GM21381 (cell line): Measurements from ENCODE around the gene PRRT1.
"Not testable (repeated sequence)": the region's sequence is repeated elsewhere in the genome, so short reads cannot be mapped to it uniquely, and the experiment has no call there.

Experiments
- ATAC-seq: cut with Tn5 transposase; IDR thresholded peaks from one replicate; pipeline ENCODE4 v1.9.1; 2021; ENCODE audit warnings: mild to moderate bottlenecking, moderate library complexity; ENCODE audit not compliant: unreplicated experiment

Gene PRRT1

GRCh38 chr6:32188381-32189068 is 36.8 kb upstream of the PRRT1 start:
- ATAC-seq: no peak

GRCh38 chr6:32187725-32188380 is 36.1 kb upstream of the PRRT1 start:
- ATAC-seq: not testable (repeated sequence)

- ATAC-seq: no peak
These were observed 35.4 kb upstream of the PRRT1 start for GRCh38 chr6:32187009-32187709.

GRCh38 chr6:32186151-32186840 is 34.6 kb upstream of the PRRT1 start:
- ATAC-seq: not testable (repeated sequence)

GRCh38 chr6:32185681-32186131 is 34.0 kb upstream of the PRRT1 start:
- not testable (repeated sequence) for ATAC-seq

- ATAC-seq: no peak
These were observed 32.4 kb upstream of the PRRT1 start, which contains the start of gene AGER for GRCh38 chr6:32184084-32184640. Gene AGER, minus strand, starts transcription at chr6:32184253. Its CDS starts 31 bp downstream, at chr6:32184222.

- ATAC-seq: no peak
These were observed 31.8 kb upstream of the PRRT1 start for GRCh38 chr6:32183483-32184083.

GRCh38 chr6:32183030-32183429 is 31.3 kb upstream of the PRRT1 start:
- ATAC-seq: no peak

GRCh38 chr6:32182555-32182981 is 30.8 kb upstream of the PRRT1 start:
- ATAC-seq: no peak

GRCh38 chr6:32181915-32182529 is 30.3 kb upstream of the PRRT1 start:
- no peak for ATAC-seq

- ATAC-seq: no peak
These were observed 29.5 kb upstream of the PRRT1 start for GRCh38 chr6:32181148-32181702.

- no peak for ATAC-seq
These were observed 28.1 kb upstream of the PRRT1 start for GRCh38 chr6:32179766-32180405.

- no peak for ATAC-seq
These were observed 27.1 kb upstream of the PRRT1 start for GRCh38 chr6:32178547-32179440.

GRCh38 chr6:32177788-32178546 is 26.2 kb upstream of the PRRT1 start, which contains the start of gene RNF5:
Gene RNF5, plus strand, starts transcription at chr6:32178405. Its CDS starts 107 bp downstream, at chr6:32178512.
- ATAC-seq: peak; percentile 79

- peak; percentile 1 for ATAC-seq
These were observed 25.5 kb upstream of the PRRT1 start for GRCh38 chr6:32177183-32177787.

GRCh38 chr6:32176476-32177182 is 24.9 kb upstream of the PRRT1 start:
- no peak for ATAC-seq
